Fibroblast of skin of abdomen (primary cell): ENCODE measurements around the gene ZNF485.
A peak's percentile ranks its signal among the peaks of the same experiment; 100 is the strongest.
"Not testable (repeated sequence)": the region's sequence is repeated elsewhere in the genome, so short reads cannot be mapped to it uniquely, and the experiment has no call there.

Experiments
- DNase-seq: peaks from one replicate; pipeline ENCODE4 v3.0.0-alpha.2; 2013

The ZNF485 gene

GRCh38 chr10:43605850-43606322 lies 352 bp upstream of the ZNF485 start:
- DNase-seq: no peak

GRCh38 chr10:43607199-43607573 lies 948 bp downstream of the ZNF485 start:
- no peak for DNase-seq

- peak; percentile 74 for DNase-seq
Observed at GRCh38 chr10:43610636-43611035, 4.4 kb downstream of the ZNF485 start.

- no peak for DNase-seq
Observed at GRCh38 chr10:43616697-43617370, 10.6 kb downstream of the ZNF485 start.

GRCh38 chr10:43619368-43619767 lies 13.1 kb downstream of the ZNF485 start:
- DNase-seq: no peak

- DNase-seq: no peak
Observed at GRCh38 chr10:43622038-43622437, 15.8 kb downstream of the ZNF485 start.

GRCh38 chr10:43623351-43623750 lies 17.1 kb downstream of the ZNF485 start:
- DNase-seq: no peak

- no peak for DNase-seq
Observed at GRCh38 chr10:43627942-43628341, 21.7 kb downstream of the ZNF485 start.

GRCh38 chr10:43628956-43629355 lies 22.7 kb downstream of the ZNF485 start:
- DNase-seq: no peak

GRCh38 chr10:43635816-43636215 lies 29.6 kb downstream of the ZNF485 start:
- DNase-seq: not testable (repeated sequence)

- no peak for DNase-seq
Observed at GRCh38 chr10:43640603-43641002, 34.4 kb downstream of the ZNF485 start.

GRCh38 chr10:43644252-43644651 lies 38.0 kb downstream of the ZNF485 start:
- DNase-seq: no peak

GRCh38 chr10:43645866-43646265 lies 39.6 kb downstream of the ZNF485 start:
- DNase-seq: no peak

GRCh38 chr10:43647576-43647975 lies 41.3 kb downstream of the ZNF485 start:
- DNase-seq: no peak

- no peak for DNase-seq
Observed at GRCh38 chr10:43648095-43648397, 41.8 kb downstream of the ZNF485 start.

- DNase-seq: peak; percentile 87
Observed at GRCh38 chr10:43648398-43649184, 42.4 kb downstream of the ZNF485 start, which contains the start of gene ZNF32. TSS of gene ZNF32 (minus strand) at chr10:43648881. CDS start at chr10:43646133, 2,748 bp downstream.

- DNase-seq: no peak
Observed at GRCh38 chr10:43649185-43649523, 42.9 kb downstream of the ZNF485 start.

- DNase-seq: peak; percentile 51
Observed at GRCh38 chr10:43653746-43654145, 47.5 kb downstream of the ZNF485 start.

GRCh38 chr10:43655311-43655710 lies 49.1 kb downstream of the ZNF485 start:
- no peak for DNase-seq

GRCh38 chr10:43658227-43658626 lies 52.0 kb downstream of the ZNF485 start:
- no peak for DNase-seq

GRCh38 chr10:43665054-43665453 lies 58.8 kb downstream of the ZNF485 start:
- DNase-seq: no peak

GRCh38 chr10:43666552-43666951 lies 60.3 kb downstream of the ZNF485 start:
- no peak for DNase-seq

- DNase-seq: peak; percentile 41
Observed at GRCh38 chr10:43667317-43667731, 61.1 kb downstream of the ZNF485 start.
